Measurements from ENCODE around the gene OR52H1.

The OR52H1 gene

DNA sequence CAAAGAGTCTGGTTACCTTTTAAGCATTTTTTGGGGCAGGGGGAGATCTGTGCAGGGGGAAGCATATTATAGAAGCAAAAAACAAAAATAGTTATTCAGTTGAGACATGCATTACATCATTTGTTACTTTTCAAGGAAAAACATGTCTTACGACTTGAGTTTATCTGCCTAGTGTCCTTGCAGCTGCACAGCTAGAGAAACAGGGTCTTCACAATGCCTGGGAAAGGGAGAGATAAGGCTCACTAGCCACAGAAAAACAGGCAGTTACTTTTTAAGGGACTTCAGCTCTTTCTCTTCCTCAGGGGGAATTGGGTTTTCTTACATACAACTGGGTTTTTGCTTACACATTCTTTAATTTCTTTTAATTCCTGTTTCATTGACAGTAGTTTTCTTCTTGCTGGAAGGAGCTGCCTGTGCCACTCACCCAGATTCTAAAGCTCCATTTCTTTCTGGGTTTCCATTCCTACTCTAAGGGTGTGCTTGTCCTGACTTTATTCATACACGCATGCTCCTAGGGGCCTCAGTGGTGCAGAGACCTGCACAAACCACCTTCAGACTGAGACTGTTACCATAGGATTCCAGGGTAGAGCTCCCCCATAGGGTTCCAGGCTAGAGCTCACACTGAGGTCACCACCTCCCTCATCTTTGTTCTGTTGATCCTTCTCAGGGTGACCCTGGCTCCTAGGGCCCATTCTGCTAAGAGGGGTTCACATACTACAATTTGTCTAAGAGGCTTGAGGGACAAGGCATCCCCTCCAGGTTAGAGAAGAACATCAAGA lies 17.1 kb downstream of the OR52H1 start:
- no peak for DNase-seq

DNA sequence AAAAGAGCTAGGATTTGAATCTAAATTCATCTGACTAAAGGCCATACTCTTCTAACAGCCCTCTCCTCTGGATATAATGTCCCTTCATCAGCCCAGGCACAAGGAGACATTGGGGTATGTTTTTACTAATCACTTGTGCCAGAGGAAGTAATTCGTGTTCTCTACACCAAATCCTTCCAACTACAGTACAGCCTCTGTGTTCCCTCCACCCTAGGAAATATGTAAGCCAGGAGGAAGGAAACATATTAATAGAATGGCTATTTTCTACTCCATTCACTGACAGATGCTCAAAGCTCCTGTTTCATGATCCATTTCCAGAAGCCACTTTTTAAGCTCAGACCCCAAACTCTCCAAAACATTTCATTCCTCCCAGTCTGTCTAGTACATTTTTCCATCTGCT lies 19.8 kb downstream of the OR52H1 start:
- DNase-seq: no peak

DNA sequence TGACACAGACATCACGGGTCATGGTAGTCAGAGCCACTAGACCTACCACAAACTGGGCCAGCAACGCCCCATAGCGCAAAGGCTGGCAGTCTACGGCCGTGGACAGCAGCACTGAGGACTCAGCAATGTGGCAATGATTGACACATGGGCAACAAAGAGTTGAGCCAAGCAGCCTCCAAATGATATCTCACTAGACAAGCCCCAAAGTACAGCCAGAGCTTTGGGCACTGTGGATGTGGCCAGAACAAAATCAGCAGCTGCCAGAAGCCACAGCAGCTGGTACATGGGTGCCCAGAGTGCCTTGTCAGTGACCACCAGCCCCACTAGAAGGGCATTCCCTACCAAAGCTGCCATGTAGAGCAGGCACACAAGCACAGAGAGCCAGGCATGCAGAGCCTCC lies 20.6 kb downstream of the OR52H1 start:
- no peak for DNase-seq

DNA sequence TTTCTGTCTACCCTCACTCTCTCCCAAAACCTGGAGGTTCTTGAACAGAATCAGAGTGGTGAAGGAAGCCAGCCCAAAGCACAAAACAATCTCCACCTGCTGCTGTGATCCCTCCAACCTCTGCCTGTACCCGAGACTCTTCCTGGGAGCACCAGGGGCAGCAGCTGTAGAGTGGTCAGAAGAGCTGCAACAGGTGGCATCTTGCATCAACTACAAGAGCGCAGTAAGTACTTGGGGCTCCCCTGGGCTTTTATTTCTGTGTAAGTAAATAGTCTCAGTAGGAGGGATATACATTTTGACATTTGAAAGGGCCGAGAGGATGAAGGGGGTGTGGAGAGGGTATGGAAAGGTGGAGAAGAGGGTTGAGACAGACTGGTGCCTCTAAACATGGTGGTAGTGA lies 23.6 kb downstream of the OR52H1 start:
- no peak for DNase-seq

DNA sequence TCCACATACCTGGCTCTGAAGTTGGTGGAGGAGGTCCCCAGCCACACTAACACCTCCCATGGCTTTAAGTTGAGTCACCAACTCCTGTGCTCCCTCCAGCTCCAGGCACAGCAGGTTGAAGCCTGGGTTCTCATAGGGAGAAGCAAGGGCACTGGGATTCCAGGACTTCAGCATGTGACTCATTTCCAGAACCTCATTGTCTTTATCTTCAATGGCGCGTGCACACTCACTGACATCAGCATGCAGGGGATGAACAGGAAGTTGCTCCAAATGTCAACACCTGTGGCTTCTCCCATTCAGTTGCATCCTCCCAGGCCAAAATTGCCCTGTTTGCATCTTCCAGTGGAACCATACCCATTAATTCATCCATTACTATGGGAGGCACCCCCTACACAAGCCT lies 26.0 kb downstream of the OR52H1 start:
- no peak for DNase-seq

DNA sequence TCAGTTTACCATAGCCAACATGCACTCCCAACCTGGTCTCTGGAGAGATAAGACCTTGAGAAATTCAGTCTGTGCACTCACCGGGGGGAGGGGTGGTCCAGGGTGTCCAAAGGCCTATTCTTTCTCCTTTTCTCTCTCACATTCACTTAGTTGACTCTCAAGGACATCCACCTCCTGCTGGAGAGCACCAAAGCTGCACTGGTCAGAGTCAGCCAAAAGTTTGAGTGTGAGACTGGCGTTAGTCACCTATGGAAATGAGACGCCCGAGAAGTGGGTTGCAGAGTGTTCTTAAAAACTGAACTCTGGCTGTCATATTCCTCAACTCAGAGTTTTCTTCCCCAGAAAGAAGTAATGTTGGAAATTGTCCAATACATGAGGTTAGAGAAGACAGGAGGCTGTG lies 26.8 kb downstream of the OR52H1 start:
- no peak for DNase-seq

DNA sequence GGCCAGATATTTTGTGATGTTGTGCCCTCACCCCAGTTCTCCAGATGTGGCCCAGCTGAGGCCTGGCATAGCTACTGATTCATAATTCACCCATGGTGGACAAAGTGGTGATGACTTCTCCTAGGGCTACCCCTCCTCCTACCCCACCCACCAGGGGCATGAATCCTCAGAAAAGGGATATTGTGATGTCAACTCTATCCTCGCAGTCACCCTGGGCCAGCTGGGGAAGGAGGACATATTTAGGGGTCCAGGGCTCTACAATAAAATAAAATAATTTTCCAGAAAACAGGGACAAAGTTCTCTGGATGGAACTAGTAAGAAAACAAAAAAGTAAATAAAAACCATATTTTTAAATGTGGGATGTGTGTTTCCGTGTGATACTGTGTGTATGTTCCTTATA lies 31.7 kb downstream of the OR52H1 start, which contains the start of gene UBQLNL:
Gene UBQLNL, minus strand, starts transcription at position 101 of the 400 bp plus-strand sequence. CDS start 258 bp downstream, outside the sequence.
- DNase-seq: no peak

DNA sequence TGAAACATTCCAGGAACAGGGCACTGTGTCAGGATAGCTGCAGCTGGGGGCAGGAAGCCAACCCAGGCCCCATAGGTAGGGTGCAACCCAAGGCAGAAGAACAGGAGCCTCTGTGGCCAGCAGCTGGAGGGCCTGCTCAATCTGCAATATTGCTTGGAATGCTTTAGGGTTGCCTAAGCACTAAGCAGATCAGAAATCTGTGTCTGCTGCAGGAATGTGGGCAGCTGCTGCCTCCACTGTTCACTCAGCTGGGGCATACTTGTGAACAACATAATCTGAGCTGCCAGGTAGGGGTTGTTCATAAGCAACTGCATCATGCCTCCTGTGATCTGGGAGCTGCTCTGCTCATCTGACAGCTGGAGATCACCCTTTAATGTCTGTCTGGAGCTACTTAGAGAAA lies 33.5 kb downstream of the OR52H1 start:
- no peak for DNase-seq

DNA sequence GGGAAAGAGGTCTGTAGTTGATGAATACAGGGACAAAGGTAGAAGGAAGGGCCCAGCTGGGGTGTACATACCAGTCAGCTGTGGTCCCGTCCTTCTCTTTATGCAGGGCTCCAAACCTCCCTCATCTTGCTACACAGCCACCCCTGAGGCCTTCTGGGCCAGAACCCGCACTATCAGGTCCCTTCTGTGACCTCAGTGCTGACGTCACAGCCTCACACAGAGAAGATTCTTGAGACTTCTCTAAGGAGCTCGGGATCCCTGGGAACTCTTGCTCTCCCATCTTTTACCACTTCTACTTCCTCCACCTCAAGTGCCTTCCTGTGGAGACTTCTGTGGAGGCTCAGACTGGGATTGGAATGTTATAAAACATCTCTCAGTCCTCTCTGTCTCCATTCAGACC lies 38.5 kb downstream of the OR52H1 start, which contains the start of gene UBQLN3:
Gene UBQLN3, minus strand, starts transcription at position 155 of the 400 bp plus-strand sequence. CDS start 399 bp downstream, outside the sequence.
- no peak for DNase-seq

DNA sequence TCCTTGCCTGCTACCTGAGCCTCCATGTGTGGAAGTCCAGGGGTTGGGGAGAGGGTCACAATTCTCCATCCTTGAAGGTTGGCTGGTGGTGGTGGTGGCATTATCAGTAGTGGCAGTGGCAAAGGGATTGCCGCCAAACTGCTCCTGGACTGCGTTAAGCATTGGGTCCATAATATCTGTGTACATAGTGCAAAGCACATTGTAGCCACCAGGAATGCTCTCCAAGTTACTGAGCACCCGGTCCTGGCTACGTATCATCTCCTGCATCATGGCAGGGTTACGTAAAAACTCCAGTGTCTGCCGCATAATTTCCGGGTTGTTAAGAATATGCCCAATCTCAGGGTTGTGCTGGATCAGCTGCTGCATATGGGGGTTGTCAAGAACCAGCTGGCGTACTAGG lies 39.7 kb downstream of the OR52H1 start:
- no peak for DNase-seq

DNA sequence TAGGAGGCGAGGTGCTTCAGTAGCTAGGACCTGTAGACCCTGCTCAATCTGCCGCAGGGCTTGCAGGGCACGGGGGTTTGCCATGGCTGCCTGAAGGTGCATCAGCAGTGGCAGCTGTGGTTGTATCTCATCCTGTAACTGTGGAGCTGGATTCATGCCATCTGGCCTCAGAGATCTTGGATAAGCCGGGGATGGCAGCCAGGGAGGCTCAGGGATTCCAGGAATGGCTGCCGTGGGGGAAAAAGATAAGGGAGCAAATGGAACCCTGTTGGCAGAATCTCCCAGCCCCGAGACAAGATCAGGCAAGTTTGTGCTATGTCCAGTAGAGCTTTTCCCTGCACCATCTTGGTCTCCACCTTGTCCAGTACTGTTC lies 40.4 kb downstream of the OR52H1 start:
- no peak for DNase-seq

DNA sequence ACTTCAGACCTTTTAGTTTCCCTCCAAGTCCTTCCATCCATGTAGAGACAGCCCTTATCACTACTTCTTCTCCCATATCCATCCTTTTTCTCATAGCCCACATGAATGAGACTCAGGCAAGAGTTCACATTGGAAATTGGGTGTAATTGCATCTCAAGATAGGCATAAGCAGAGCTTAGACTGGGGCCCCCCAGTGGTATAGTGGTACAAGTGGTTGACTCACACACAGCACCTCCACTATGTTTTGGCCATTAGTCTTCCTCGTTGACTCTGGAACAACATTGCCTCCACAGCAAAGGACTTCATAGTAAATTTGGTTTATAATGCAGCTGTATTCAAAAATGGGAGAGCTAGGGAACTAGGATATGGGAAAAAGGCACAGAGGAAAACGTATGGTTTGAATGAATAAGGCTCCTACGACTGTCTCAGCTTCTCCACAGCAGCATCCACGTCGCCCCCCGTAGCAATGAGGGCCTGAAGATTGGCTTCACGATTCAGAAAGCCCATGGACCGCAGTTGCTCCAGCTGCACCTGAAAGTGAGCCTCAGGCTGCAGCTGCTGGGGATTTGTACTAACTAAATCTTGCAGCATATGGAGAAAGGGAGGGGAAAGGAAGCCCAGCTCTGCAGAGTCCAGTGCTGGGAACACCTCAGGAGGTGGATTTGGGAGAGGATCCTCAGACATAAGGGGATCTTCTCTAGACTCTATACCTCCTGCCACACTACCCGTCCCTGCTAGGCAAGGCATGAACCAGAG lies 41.0 kb downstream of the OR52H1 start:
- DNase-seq: no peak

DNA sequence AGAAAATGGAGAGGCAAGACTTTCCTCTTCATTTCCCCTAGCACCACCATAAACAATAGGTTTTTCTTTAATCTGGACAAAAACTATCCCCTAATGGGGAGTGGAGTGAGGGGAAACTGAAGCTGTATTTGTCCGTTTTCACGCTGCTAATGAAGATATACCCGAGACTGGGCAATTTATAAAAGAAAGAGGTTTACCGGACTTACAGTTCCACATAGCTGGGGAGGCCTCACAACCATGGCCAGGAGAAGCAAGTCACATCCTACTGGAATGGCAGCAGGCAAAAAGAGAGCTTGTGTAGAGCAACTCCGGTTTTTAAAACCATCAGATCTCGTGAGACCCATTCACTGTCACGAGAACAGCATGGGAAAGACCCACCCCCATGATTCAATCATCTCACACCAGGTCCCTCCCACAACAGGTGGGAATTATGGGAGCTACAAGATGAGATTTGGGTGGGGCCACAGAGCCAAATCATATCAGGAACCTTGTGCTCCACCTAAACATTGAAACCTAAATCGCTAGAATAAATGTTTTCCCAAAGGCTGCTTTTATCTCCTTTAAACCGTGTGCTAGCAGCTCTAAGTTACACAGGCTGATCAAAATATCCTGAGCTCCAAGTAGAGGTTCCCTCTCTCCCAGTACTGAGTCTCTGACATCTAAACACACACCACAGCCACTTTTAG lies 42.8 kb downstream of the OR52H1 start:
- DNase-seq: no peak

DNA sequence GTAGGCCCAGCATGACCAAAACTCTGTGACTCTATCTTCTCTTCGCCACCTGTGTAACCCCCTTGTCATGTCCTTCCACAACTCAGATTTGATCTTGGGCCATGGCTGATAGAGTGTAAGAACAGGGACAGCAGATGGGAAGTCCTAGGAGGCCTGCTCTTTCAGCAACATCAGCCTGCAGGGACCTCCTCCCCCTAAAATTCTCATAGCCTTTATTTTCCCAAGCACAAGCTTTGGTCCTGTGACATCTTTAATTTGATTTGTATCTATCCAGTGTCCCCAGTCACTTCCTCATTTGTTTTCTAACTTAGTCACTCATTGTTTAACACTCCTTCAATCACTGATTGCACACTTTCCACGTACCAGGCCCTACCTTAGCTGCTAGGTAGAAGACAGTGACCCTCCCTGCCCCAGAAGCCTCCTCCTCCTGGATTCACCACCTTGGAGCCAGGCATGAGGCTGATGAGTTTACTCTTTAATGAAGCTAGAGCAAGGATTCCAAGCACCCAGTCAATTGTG lies 43.9 kb downstream of the OR52H1 start:
- no peak for DNase-seq

DNA sequence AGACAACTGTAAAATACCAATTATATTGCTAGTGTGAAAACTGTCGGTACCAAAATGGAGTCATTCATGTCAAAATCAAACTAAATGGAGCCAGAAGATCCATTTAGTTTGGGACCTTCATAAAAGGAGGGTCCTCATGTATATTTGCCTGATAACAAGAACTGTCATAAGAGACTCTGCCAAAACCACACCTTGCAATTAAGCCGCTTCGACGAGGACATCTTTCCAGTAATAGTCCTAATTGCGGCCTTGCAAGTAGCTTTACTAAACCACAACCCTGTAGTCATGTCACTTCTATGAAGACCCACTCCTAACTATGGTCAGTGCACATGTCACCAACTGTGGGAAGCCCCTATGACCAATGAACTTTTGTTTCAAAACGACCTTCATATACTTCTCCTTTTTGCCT lies 47.9 kb downstream of the OR52H1 start:
- no peak for DNase-seq

DNA sequence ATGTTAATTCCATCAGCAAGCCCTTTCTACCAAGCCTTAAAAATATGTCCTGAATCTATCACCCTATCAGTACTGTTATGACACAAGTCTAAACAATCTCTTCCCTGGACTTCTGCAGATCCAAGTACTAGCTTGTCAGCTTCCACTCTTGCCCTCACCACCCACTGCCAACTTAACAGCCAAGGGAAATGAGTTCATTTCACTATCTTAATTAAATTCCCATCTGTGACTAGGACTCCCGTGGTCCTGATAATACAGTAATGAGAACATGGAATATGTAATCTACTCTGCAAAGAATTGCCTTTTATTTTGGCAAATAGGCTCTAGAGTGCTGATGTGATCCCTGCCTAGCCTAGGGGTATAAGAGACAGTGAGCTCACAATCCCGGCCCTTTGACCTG lies 48.7 kb downstream of the OR52H1 start:
- no peak for DNase-seq
